ENCODE results near the gene GABBR2. TPM values are rescaled to one million over a fixed set of nuclear protein-coding genes. Genes with fewer than 3 reads are reported as not detected.

GABBR2 gene
- total RNA-seq, 4 donors from 2014 or later, result 2.4 to 13.6 (median 10.0) TPM

- 67 to 75% methylated on average over 15 to 16 of the region's 16 CpGs for whole genome bisulfite sequencing, 2 donors
- no peaks in the 10 kb centered on the region for H3K9me3 ChIP-seq
- no peak overlapping the region for H3K27ac ChIP-seq
- no peaks in the 10 kb centered on the region for H3K27me3 ChIP-seq
- peak; percentile 47 to 57 for DNase-seq
- no peaks in the 10 kb centered on the region for H3K36me3 ChIP-seq
- TF ChIP-seq POLR2A (IDR thresholded peaks at IDR 0.05), result no peak
- TF ChIP-seq, protein P1, sequence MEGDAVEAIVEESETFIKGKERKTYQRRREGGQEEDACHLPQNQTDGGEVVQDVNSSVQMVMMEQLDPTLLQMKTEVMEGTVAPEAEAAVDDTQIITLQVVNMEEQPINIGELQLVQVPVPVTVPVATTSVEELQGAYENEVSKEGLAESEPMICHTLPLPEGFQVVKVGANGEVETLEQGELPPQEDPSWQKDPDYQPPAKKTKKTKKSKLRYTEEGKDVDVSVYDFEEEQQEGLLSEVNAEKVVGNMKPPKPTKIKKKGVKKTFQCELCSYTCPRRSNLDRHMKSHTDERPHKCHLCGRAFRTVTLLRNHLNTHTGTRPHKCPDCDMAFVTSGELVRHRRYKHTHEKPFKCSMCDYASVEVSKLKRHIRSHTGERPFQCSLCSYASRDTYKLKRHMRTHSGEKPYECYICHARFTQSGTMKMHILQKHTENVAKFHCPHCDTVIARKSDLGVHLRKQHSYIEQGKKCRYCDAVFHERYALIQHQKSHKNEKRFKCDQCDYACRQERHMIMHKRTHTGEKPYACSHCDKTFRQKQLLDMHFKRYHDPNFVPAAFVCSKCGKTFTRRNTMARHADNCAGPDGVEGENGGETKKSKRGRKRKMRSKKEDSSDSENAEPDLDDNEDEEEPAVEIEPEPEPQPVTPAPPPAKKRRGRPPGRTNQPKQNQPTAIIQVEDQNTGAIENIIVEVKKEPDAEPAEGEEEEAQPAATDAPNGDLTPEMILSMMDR (IDR thresholded peaks at IDR 0.05), result no peak
- no peak overlapping the region for H3K4me3 ChIP-seq (replicated peaks in 1 of 3)
- peaks cover 0 to 6% of the 10 kb centered on the region in 2 donors for H3K4me1 ChIP-seq
- intact Hi-C loops (cut with DNase I), result no loop called here
Observed at GRCh38 chr9:98453589-98454311, 255.0 kb downstream of the GABBR2 start.

DNA sequence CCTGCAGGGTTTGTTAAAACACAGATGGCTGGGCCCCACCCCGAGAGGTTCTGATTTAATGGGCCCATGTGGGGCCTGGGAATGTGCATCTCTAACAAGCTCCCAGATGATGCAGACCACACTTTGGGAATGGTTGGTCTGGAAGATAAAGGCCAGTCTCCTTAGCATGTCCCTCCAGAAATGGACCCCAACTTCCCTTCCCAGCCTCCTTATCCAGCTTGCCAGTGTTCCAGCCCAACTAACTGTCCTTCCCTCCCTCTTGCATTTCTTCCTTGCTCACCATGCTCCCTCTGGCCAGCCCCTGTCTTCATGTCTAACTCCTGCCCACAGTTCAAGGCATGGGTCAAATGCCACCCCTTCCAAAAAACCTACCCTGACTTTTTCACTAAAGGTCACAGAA, 257.2 kb downstream of the GABBR2 start:
- no peak for DNase-seq
- Histone ChIP-seq H3K9me3 (no peaks in the 10 kb centered on the region), H3K4me3 (replicated peaks in 1 of 3) (no peak overlapping the region), H3K4me1 (peaks cover 0 to 6% of the 10 kb centered on the region in 2 donors), H3K27me3 (no peaks in the 10 kb centered on the region), H3K36me3 (no peaks in the 10 kb centered on the region), H3K27ac (no peak overlapping the region)
- WGBS, 2 donors, result 91% methylated on average over 1 of the region's 1 CpG
- TF ChIP-seq, protein P1 (IDR thresholded peaks at IDR 0.05), result no peak
- no peak for TF ChIP-seq POLR2A (IDR thresholded peaks at IDR 0.05)
- intact Hi-C loops (cut with DNase I), result no loop called here

GRCh38 chr9:98450496-98450895, 258.2 kb downstream of the GABBR2 start:
- no peak overlapping the region for H3K27ac ChIP-seq
- WGBS, 2 donors, result 85 to 88% methylated on average over 2 of the region's 2 CpGs

GRCh38 chr9:98449871-98450270, 258.9 kb downstream of the GABBR2 start:
- intact Hi-C loops (cut with DNase I), result no loop called here
- DNase-seq, result no peak
- H3K4me1 ChIP-seq, result no peaks in the 10 kb centered on the region
- 85 to 87% methylated on average over 3 of the region's 3 CpGs for WGBS, 2 donors
- no peaks in the 10 kb centered on the region for H3K27me3 ChIP-seq
- H3K36me3 ChIP-seq, result no peaks in the 10 kb centered on the region
- TF ChIP-seq, protein P1 (IDR thresholded peaks at IDR 0.05), result no peak
- TF ChIP-seq POLR2A (IDR thresholded peaks at IDR 0.05), result no peak
- no peaks in the 10 kb centered on the region for H3K9me3 ChIP-seq
- no peak overlapping the region for H3K4me3 ChIP-seq (replicated peaks in 1 of 3)
- H3K27ac ChIP-seq, result no peak overlapping the region

More at GRCh38 chr9:98450496-98450895, 258.2 kb downstream of the GABBR2 start:
- no peaks in the 10 kb centered on the region for H3K36me3 ChIP-seq
- no peak for DNase-seq
- H3K4me1 ChIP-seq, result no peaks in the 10 kb centered on the region
- no peaks in the 10 kb centered on the region for H3K9me3 ChIP-seq
- no peak overlapping the region for H3K4me3 ChIP-seq (replicated peaks in 1 of 3)
- no peaks in the 10 kb centered on the region for H3K27me3 ChIP-seq
- intact Hi-C loops (cut with DNase I), result no loop called here
- no peak for TF ChIP-seq POLR2A (IDR thresholded peaks at IDR 0.05)

DNA sequence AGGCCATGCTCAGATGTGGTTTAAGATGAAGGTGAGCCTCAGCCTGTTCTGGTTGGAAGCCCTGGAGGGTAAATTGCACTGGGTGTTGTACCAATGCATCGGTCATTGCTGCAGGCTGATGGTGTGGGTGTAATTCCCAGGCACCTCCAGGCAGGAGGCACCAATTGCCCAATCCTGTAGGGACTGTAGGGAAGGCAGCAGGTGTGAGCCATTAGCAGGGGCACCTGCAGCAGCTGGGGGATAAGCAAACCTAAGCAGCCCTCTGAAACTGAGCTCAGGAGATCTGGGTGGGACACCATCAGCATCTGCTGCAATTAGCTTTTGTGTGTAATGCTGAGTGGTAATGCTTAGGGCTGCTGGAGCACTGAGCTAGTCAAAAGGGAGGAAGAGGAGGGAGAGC, 263.2 kb downstream of the GABBR2 start:
- 76 to 78% methylated on average over 1 of the region's 1 CpG for WGBS, 2 donors
- Histone ChIP-seq H3K27me3 (no peaks in the 10 kb centered on the region), H3K27ac (no peak overlapping the region), H3K4me3 (replicated peaks in 1 of 3) (no peak overlapping the region), H3K9me3 (no peaks in the 10 kb centered on the region), H3K4me1 (no peaks in the 10 kb centered on the region), H3K36me3 (no peaks in the 10 kb centered on the region)
- no peak for TF ChIP-seq POLR2A (IDR thresholded peaks at IDR 0.05)
- TF ChIP-seq, protein P1 (IDR thresholded peaks at IDR 0.05), result no peak
- DNase-seq, result no peak
- intact Hi-C loops (cut with DNase I), result no loop called here
